Transverse colon (tissue), 4 donors: ENCODE results near the gene PTPRA. TPM values are rescaled to one million over a fixed set of nuclear protein-coding genes. Genes with fewer than 3 reads are reported as not detected.
A peak's percentile ranks its signal among the peaks of the same experiment; 100 is the strongest.

Experiments used
- DNase-seq: peaks from one replicate; pipeline ENCODE4 v3.0.0-alpha.2; 2019
- H3K27ac ChIP-seq, 4 donors: fragments of 200-600 bp; sonication (generic); 2 replicates each; pipeline ENCODE4 v1.5.1; 2016 to 2018; ENCODE audit warnings: inconsistent platforms in 4 of 4
- H3K27me3 ChIP-seq: fragments of 200-600 bp; sonication (generic); 2 replicates; pipeline ENCODE4 v1.5.1; 2017; ENCODE audit warnings: inconsistent platforms
- H3K36me3 ChIP-seq, 4 donors: fragments of 200-600 bp; sonication (generic); 2 replicates each; pipeline ENCODE4 v1.5.1; 2017 to 2019; ENCODE audit warnings: inconsistent platforms in 4 of 4
- H3K4me1 ChIP-seq, 4 donors: fragments of 200-600 bp; sonication (generic); 2 replicates each; pipeline ENCODE4 v1.5.1; 2017 to 2020; ENCODE audit warnings: inconsistent platforms in 4 of 4
- H3K4me3 ChIP-seq, 4 donors: fragments of 200-600 bp; sonication (generic); 1 replicate in 1 of 4; 2 replicates in 3 of 4; pipeline versions ENCODE4 v1.5.1 to v1.6.1; 2017 to 2019; ENCODE audit warnings: inconsistent platforms in 4 of 4
- H3K9me3 ChIP-seq, 2 donors: fragments of 200-600 bp; sonication (generic); 2 replicates each; pipeline ENCODE4 v1.5.1; 2017 to 2019; ENCODE audit warnings: inconsistent platforms in 2 of 2
- EP300 ChIP-seq: sonication (generic); formaldehyde crosslinking; IDR thresholded peaks from one replicate; pipeline ENCODE4 v1.6.1; 2017; ENCODE audit warnings: antibody characterized with exemption, low read depth
- POLR2A ChIP-seq: fragments of 450-650 bp; IDR thresholded peaks from one replicate; pipeline ENCODE4 v1.6.1; 2016; ENCODE audit warnings: antibody characterized with exemption, mild to moderate bottlenecking, moderate library complexity
- POLR2AphosphoS5 ChIP-seq, 3 donors: sonication (generic); formaldehyde crosslinking; IDR thresholded peaks; one replicate each; pipeline ENCODE4 v1.6.1; 2016; ENCODE audit warnings: antibody characterized with exemption in 3 of 3
- WGBS, 2 donors: methylation state at CpG; one replicate each; pipeline ENCODE4 v1.1.5; 2018; ENCODE audit warnings: low coverage in 1 of 2; 5-methylcytosine and 5-hydroxymethylcytosine counted together
- in situ Hi-C, 4 donors: fragments of 200-750 bp; cut with MboI; loops; one replicate each; pipeline versions ENCODE4 v1.15.0 to v1.15.1; 2017; ENCODE audit warnings: low sequenced_read_pairs in 3 of 4, low pct_ligation_motif_present in 1 of 4, low pct_unique_long_range_greater_than_20kb in 1 of 4
- intact Hi-C: fragments of 100-400 bp; cut with DNase I; formaldehyde crosslinking; loops from one replicate; pipeline ENCODE4 v1.15.1; 2023; ENCODE audit warnings: low total_unique reads
- total RNA-seq, 4 donors: library from RNA; depleted of rRNA; stranded (reverse); fragments of >200 nt; gene quantifications; one replicate each; pipeline ENCODE4 v1.1.0, GENCODE V29; 2016
- TF ChIP-seq, protein P1 (sequence below), 5 experiments: fragments of 200-600 bp in 3 of 5; fragments of 450-650 bp in 2 of 5; sonication (generic) in 3 of 5; IDR thresholded peaks; 1 replicate in 2 of 5; 2 replicates in 3 of 5; pipeline ENCODE4 v1.5.1; 2016 to 2017; ENCODE audit warnings: antibody characterized with exemption in 5 of 5, inconsistent platforms in 3 of 5, mild to moderate bottlenecking in 2 of 5, moderate library complexity in 1 of 5

Gene PTPRA
- total RNA-seq, 4 donors from 2014 or later, result 32.2 to 55.8 (median 45.8) TPM

DNA sequence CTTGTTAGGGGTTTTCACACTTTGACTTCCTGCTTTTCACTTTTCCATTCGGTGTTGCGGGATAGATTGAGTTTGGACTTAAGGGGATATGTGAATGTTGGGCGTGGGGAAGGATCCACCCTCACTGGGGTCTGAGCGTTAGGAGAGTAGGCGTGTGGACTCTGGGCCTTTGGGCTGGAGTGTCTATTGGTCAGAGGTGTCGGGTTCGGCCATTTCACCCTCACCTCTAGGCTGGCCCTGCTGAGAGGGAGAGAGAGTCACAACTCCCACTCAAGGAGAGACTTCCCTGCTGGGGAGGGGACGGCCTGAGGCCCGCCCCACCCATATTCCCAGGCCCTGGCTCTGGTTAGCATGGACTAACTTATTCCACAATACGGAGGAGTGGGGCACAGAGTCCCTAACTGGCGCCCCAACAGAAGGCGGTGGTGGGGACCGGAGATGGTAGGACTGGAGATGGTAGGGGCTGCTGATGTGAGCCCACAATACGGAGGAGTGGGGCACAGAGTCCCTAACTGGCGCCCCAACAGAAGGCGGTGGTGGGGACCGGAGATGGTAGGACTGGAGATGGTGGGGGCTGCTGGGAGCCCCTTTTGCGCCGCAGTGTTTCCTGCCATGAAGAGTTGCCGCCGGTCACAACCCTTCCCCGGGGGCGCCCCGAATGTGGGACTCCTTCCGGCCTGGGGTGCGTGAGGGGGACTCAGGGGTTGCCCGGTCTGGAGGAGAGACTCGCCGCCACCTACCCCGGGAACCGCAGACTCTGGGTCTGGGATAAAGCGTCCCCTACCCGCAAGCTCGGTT, 1.4 kb upstream of the PTPRA start:
- peak overlapping the region; percentile 46 to 100 (median 84) for H3K4me3 ChIP-seq
- peaks cover 21% of the 10 kb centered on the region for H3K27me3 ChIP-seq
- intact Hi-C loops (no loop called here), in situ Hi-C loops (no loop called here)
- H3K27ac ChIP-seq, result peak overlapping the region in 1 of 4 donors; percentile 93
- DNase-seq, result no peak
- WGBS, 2 donors, result 41 to 48% methylated on average over 9 to 17 of the region's 34 CpGs
- H3K36me3 ChIP-seq, result no peaks in the 10 kb centered on the region
- H3K9me3 ChIP-seq, result no peaks in the 10 kb centered on the region
- peaks cover 0 to 53% (median 29%) of the 10 kb centered on the region in 4 donors for H3K4me1 ChIP-seq
- no peak for TF ChIP-seq POLR2A
- TF ChIP-seq POLR2AphosphoS5 (IDR thresholded peaks at IDR 0.05), result no peak
- TF ChIP-seq, protein P1, sequence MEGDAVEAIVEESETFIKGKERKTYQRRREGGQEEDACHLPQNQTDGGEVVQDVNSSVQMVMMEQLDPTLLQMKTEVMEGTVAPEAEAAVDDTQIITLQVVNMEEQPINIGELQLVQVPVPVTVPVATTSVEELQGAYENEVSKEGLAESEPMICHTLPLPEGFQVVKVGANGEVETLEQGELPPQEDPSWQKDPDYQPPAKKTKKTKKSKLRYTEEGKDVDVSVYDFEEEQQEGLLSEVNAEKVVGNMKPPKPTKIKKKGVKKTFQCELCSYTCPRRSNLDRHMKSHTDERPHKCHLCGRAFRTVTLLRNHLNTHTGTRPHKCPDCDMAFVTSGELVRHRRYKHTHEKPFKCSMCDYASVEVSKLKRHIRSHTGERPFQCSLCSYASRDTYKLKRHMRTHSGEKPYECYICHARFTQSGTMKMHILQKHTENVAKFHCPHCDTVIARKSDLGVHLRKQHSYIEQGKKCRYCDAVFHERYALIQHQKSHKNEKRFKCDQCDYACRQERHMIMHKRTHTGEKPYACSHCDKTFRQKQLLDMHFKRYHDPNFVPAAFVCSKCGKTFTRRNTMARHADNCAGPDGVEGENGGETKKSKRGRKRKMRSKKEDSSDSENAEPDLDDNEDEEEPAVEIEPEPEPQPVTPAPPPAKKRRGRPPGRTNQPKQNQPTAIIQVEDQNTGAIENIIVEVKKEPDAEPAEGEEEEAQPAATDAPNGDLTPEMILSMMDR (IDR thresholded peaks at IDR 0.05), result no peak
- no peak for TF ChIP-seq EP300

DNA sequence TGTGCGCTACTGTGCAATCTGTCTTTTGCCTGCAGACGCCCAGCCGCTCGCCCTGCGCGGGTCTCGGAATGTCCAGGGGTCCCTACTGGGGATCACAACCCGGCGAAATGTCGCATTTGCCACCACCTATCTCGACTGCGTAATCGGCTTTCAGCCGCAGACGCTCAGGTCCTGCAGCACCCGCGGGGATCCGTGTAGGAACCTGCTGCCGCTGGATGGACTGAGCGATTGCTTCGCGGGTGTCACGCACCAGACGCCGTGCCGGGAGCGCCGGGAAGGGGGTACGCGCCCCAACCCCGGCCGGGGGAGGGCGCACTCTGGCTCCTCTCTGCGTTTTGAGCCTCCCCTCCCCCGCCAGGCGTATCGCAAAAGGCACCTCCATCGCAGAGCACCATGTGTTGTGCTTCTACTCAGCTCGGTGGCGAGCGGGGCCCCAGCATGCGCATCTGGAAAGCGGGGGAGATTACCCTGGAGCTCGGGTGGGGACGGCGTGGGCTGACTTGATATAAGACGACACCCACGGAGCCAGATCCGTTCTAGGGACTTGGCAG, 747 bp upstream of the PTPRA start:
- Histone ChIP-seq H3K27ac (peak overlapping the region; percentile 81 to 93 (median 89)), H3K36me3 (no peaks in the 10 kb centered on the region), H3K9me3 (no peaks in the 10 kb centered on the region), H3K27me3 (peaks cover 21% of the 10 kb centered on the region), H3K4me1 (peaks cover 0 to 54% (median 29%) of the 10 kb centered on the region in 4 donors), H3K4me3 (peak overlapping the region; percentile 46 to 100 (median 84))
- intact Hi-C loops (no loop called here), in situ Hi-C loops (no loop called here)
- TF ChIP-seq POLR2AphosphoS5 (IDR thresholded peaks at IDR 0.05) (no peak), EP300 (no peak), POLR2A (no peak)
- TF ChIP-seq, protein P1 (IDR thresholded peaks at IDR 0.05), result peak in 3 of 5 experiments; percentile 9 to 21 (median 19)
- WGBS, 2 donors, result 0% methylated on average over 31 of the region's 49 CpGs; no CpG with 5 or more reads in 1 of the 2 donors
- DNase-seq, result peak; percentile 77

DNA sequence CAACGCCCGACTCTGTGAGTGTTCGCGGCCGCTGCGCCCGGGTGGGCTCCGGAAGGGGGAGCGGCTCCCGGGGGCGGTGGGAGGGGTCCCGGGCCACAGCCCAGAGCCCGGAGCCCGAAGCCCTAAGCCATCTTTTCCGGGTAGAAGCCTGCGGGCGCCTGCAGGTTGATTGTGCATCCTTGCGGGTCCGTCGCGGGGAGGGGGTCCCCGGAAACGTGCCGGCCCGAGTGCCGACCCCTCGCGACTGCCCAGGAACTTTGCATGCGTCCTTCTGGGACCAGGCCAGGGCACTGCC, 413 bp downstream of the PTPRA start:
- Histone ChIP-seq H3K36me3 (no peaks in the 10 kb centered on the region), H3K4me1 (peaks cover 0 to 57% (median 29%) of the 10 kb centered on the region in 4 donors), H3K9me3 (no peaks in the 10 kb centered on the region), H3K4me3 (peak overlapping the region; percentile 71 to 100 (median 96)), H3K27me3 (peaks cover 21% of the 10 kb centered on the region), H3K27ac (peak overlapping the region; percentile 81 to 93 (median 89))
- TF ChIP-seq POLR2AphosphoS5 (IDR thresholded peaks at IDR 0.05), result no peak
- TF ChIP-seq, protein P1 (IDR thresholded peaks at IDR 0.05), result no peak
- peak; percentile 62 for DNase-seq
- in situ Hi-C loops, result no loop called here
- intact Hi-C loops, result no loop called here
- WGBS, 2 donors, result 0% methylated on average over 12 of the region's 29 CpGs; no CpG with 5 or more reads in 1 of the 2 donors

DNA sequence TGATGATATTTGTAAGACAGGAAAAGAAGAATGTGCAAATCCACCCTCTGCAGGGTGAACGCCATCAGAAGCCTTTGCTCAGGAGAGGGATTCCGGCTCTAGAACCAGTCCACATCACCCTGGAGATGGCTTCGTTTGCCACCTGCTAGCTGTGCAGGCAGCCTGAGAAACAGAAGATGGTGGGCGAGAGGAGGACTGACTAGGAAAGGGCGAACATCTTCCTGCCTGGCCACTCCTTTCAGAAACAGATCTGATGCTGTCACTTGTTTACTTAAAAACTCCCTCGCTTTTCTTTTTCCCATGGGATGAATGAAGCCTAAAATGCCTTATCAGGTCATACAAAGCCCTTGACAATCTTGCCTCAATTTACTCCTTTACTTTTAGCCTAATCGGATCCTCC, 1.2 kb downstream of the PTPRA start:
- no peaks in the 10 kb centered on the region for H3K36me3 ChIP-seq
- TF ChIP-seq EP300 (no peak), POLR2AphosphoS5 (IDR thresholded peaks at IDR 0.05) (no peak), POLR2A (no peak)
- TF ChIP-seq, protein P1 (IDR thresholded peaks at IDR 0.05), result no peak
- WGBS, 2 donors, result 27 to 30% methylated on average over 4 to 7 of the region's 7 CpGs
- DNase-seq, result no peak
- H3K4me3 ChIP-seq, result peak overlapping the region in 3 of 4 donors; percentile 71 to 100 (median 96)
- peak overlapping the region in 3 of 4 donors; percentile 89 to 93 (median 89) for H3K27ac ChIP-seq
- peaks cover 21% of the 10 kb centered on the region for H3K27me3 ChIP-seq
- intact Hi-C loops, result no loop called here
- in situ Hi-C loops, result no loop called here
- peaks cover 0 to 64% (median 29%) of the 10 kb centered on the region in 4 donors for H3K4me1 ChIP-seq
- no peaks in the 10 kb centered on the region for H3K9me3 ChIP-seq
